Measurements from ENCODE around the gene IPO13.

IPO13 gene

DNA sequence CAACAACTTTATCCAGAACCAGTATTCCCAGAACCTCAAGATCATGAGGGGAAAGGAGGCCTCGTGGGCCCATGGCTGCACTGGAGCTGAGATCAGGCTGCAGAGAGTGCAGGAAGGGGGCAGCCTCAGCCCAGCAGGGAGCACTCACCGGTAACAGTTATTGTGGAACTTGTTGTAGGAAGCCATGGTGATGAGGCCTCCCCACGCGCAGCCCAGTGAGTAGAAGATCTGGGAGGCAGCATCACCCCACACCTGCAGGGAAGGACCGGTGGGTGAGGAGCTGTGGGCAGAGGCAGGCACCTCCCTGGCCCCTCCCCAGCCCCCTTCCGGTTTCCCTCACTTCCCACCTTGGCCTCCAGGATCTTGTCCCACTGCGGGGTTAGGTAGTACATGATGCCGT is 55.4 kb downstream of the IPO13 start:
- no peak for DNase-seq (ENCODE audit: low read depth in 2 of 2)
- no peak for TF ChIP-seq CTCF (IDR thresholded peaks at IDR 0.05; ENCODE audit: low read depth, low read length)

GRCh38 chr1:44002606-44003157 is 55.9 kb downstream of the IPO13 start:
- no peak overlapping the region for H3K4me3 ChIP-seq (replicated peaks in 1 of 2; ENCODE audit: low read depth in 2 of 2, low read length in 2 of 2)
- DNase-seq (ENCODE audit: low read depth in 2 of 2) = no peak
- no peak for TF ChIP-seq CTCF (IDR thresholded peaks at IDR 0.05; ENCODE audit: low read depth, low read length)

More for the DNA sequence above, 55.4 kb downstream of the IPO13 start:
- H3K4me3 ChIP-seq (replicated peaks in 1 of 2; ENCODE audit: low read depth in 2 of 2, low read length in 2 of 2) = no peak overlapping the region

GRCh38 chr1:44008259-44008658 is 61.5 kb downstream of the IPO13 start:
- no peak overlapping the region for H3K4me3 ChIP-seq (replicated peaks in 1 of 2; ENCODE audit: low read depth in 2 of 2, low read length in 2 of 2)
- DNase-seq (ENCODE audit: low read depth in 2 of 2) = no peak
- no peak for TF ChIP-seq CTCF (IDR thresholded peaks at IDR 0.05; ENCODE audit: low read depth, low read length)

DNA sequence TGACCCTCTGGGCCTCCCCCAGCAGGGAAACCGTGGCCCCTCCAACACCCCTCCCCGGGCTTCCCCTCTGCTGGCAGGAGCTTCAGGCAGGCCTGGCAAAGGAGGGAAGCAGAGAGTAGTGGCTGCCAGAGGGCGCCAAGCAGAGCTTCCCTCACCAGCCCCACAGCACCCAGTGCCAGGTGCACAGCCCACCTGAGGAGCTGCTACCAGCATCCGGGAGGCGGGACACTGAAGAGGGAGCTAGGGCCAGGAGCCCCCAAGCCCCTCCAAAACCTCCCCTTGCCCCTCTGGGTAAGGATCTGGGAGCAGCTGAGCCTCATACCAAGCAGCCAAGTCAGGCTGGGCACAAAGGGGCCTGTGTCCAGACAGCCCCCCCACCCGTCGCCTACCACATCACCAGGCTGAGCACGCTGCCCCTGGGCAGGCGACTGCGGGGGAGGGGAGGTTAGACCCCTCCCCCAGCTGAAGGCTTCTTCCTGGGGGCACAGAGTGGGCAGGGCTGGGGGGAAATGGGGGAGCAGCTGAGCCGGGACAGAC is 64.3 kb downstream of the IPO13 start:
- DNase-seq (ENCODE audit: low read depth in 2 of 2) = no peak
- TF ChIP-seq CTCF (IDR thresholded peaks at IDR 0.05; ENCODE audit: low read depth, low read length) = no peak
- no peak overlapping the region for H3K4me3 ChIP-seq (replicated peaks in 1 of 2; ENCODE audit: low read depth in 2 of 2, low read length in 2 of 2)

GRCh38 chr1:44012404-44012803 is 65.7 kb downstream of the IPO13 start:
- no peak overlapping the region for H3K4me3 ChIP-seq (replicated peaks in 1 of 2; ENCODE audit: low read depth in 2 of 2, low read length in 2 of 2)
- DNase-seq (ENCODE audit: low read depth in 2 of 2) = no peak
- TF ChIP-seq CTCF (IDR thresholded peaks at IDR 0.05; ENCODE audit: low read depth, low read length) = no peak

DNA sequence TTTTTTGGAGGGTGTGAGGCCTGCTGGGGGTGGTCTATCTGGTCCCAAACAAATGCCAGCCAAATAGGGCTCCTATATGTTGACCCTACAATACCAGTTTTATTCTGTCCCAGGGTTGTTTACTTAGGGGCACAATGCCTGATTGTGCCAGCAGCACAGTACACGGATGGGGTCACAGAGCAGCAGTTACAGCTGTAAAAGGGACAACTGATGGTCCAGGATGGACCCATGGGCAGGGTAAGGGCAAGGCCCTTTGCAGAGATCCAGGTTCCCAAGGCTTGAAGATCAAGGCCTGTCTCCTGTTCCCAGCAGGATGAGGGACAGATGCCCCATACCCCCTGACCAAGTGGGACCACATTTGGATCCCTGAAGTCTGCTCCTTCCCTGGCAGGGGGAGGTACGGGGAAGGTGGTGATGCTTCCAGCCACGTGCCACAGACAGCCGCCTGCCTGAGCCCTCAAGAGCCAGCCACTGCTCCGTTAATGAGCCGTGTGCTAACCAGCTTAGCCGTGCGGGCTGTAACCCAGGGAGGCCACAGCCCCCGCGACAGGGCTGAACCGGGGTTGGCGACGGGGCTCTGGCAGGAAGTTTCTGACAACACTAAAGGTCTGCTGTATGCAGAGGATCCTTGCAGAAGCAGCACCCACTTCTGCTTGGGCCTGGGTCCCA is 66.3 kb downstream of the IPO13 start:
- H3K4me3 ChIP-seq (replicated peaks in 1 of 2; ENCODE audit: low read depth in 2 of 2, low read length in 2 of 2) = no peak overlapping the region
- TF ChIP-seq CTCF (IDR thresholded peaks at IDR 0.05; ENCODE audit: low read depth, low read length) = no peak
- no peak for DNase-seq (ENCODE audit: low read depth in 2 of 2)
